T follicular helper cell (primary cell): ENCODE data around the gene BPIFB2.

Experiments
- DNase-seq: peaks from one replicate; pipeline ENCODE4 v3.0.0-alpha.2; 2020; ENCODE audit warnings: low read depth

The BPIFB2 gene

GRCh38 chr20:33068251-33068939 is 60.9 kb downstream of the BPIFB2 start:
- no peak for DNase-seq

- DNase-seq: no peak
These were observed 62.2 kb downstream of the BPIFB2 start for GRCh38 chr20:33069673-33070072.

DNA sequence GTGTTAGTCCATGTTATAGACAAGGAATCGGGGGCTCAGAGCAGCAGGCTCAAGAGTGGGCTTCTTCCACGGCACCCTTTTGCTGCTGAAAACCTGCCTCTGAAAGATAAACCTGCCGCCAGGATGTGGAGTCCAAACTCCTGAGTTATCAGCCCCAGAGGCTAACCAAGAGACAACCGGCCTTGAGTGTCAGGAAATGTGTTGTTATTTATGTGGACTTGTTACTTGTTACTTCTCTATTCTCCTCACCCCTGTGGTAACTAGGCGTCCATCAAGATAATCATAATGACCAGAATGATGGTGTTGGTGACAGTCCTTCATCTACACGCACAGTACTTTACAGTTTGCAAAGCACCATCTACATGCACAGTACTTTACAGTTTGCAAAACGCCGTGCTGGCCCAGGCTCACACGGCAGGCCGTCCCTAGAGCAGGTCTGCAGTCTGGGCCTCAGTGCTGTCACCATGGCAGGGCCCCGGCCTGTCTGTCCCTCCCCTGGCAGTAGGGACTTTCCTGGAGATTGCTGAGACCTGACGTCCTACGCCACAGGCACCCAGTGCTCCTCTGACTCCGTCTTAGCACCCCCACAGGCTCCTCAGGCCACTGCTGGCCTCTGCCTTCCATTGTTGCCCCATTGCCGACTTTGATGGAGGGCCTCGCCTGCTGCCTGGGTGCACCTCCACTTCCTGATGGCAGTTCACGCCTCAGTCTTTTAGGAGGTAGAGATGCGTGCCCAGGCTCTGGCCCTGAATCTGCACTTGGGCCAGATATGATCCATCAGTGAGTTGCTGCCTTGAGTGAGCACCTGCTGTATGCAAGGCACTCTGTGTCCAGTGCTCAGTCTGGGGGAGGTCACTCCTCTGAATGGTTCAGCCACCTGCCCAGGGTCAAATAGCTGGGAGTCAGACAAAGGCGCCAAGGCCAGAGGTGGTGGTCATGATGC is 62.9 kb downstream of the BPIFB2 start:
- DNase-seq: no peak

DNA sequence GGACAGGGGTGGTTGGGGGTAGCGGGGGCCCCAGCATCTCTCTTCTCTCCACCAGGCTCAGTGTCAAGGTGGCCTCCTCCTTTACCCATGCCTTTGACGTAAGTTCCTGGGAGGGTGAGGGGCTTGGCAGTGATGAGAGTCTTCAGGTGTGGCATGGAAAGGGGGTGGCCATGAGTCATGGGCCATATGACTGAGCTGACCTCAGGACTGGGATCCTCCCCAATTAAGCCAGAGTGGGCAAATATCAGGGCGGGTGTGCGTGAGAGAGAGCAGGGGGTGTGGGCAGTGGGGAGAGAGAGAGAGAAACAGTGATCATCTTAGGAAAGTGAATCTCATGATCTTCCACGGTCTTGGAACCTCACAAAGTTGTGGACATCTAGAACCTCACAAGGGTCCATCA is 63.7 kb downstream of the BPIFB2 start:
- no peak for DNase-seq

GRCh38 chr20:33072362-33072761 is 64.9 kb downstream of the BPIFB2 start:
- no peak for DNase-seq

DNA sequence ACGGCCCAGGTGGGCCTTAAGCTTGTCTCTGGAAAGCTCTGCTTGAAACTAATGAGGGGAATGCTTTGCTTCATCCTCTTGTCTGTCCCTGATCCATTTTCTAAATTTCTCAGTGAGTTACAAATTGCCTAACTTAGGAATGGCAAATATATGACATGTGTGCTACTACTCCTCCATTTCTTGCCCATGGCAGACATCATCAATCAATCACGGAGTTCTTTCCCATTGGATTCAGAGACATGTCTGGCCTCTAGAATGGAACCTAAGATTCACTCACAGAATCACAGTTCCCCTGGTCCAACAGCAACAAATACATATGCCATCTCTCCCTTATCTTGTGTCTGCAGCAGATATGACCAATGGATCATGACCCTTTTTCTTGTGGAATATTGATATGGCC is 65.3 kb downstream of the BPIFB2 start:
- no peak for DNase-seq
